ENCODE data around the gene LSM4. TPM values are rescaled to one million over a fixed set of nuclear protein-coding genes. Genes with fewer than 3 reads are reported as not detected.
A peak's percentile ranks its signal among the peaks of the same experiment; 100 is the strongest.

Gene LSM4
- total RNA-seq, 1 donor from 2014 or later, result 166 TPM

DNA sequence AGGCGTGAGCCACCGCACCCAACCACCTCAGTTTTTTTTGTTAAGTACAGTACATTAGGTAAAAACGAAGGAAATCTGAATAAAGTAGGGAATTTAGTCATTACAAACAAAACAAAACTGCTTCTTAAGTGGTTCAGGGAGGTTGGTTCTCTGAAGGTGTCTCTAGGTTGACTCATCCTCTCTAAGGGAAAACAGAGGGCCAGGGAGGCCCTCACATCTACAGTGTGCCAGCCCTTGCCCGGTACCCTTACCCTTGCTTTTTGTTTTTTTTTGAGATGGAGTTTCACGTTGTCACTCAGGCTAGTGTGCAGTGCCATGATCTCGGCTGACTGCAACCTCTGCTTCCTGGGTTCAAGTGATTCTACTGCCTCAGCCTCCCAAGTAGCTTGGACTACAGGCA lies 24.3 kb downstream of the LSM4 start:
- Mint-ChIP-seq H3K4me1 (ENCODE audit: unreplicated experiment) (peaks cover 8% of the 10 kb centered on the region), H3K4me3 (ENCODE audit: unreplicated experiment) (no peak overlapping the region), H3K9me3 (ENCODE audit: unreplicated experiment) (no peaks in the 10 kb centered on the region), H3K36me3 (ENCODE audit: low read depth, unreplicated experiment) (no peaks in the 10 kb centered on the region), H3K27me3 (ENCODE audit: unreplicated experiment) (peaks cover 9% of the 10 kb centered on the region), H3K27ac (ENCODE audit: unreplicated experiment) (no peak overlapping the region)
- DNase-seq (ENCODE audit: low spot score), result no peak
- TF ChIP-seq, protein P1, sequence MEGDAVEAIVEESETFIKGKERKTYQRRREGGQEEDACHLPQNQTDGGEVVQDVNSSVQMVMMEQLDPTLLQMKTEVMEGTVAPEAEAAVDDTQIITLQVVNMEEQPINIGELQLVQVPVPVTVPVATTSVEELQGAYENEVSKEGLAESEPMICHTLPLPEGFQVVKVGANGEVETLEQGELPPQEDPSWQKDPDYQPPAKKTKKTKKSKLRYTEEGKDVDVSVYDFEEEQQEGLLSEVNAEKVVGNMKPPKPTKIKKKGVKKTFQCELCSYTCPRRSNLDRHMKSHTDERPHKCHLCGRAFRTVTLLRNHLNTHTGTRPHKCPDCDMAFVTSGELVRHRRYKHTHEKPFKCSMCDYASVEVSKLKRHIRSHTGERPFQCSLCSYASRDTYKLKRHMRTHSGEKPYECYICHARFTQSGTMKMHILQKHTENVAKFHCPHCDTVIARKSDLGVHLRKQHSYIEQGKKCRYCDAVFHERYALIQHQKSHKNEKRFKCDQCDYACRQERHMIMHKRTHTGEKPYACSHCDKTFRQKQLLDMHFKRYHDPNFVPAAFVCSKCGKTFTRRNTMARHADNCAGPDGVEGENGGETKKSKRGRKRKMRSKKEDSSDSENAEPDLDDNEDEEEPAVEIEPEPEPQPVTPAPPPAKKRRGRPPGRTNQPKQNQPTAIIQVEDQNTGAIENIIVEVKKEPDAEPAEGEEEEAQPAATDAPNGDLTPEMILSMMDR (IDR thresholded peaks at IDR 0.05; ENCODE audit: unreplicated experiment), result no peak

DNA sequence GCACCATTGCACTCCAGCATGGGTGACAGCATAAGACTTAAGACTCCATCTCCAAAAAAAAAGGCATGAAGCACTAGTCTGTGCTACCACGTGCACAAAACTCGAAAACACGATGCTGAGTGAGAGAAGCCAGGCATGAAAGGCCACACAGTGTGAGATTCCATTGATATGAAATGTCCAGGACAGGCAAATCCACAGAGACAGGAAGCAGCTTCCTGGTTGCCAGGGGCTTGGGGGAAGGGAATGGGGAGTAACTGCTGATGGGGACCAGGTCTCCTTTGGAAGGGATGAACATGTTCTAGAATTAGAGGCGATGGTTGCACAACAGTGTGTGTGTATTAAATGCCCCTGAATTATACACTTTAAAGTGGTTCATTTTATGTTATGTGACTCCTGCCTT lies 25.6 kb downstream of the LSM4 start:
- no peaks in the 10 kb centered on the region for H3K9me3 Mint-ChIP-seq (ENCODE audit: unreplicated experiment)
- peaks cover 10% of the 10 kb centered on the region for H3K4me1 Mint-ChIP-seq (ENCODE audit: unreplicated experiment)
- TF ChIP-seq, protein P1 (IDR thresholded peaks at IDR 0.05; ENCODE audit: unreplicated experiment), result no peak
- no peaks in the 10 kb centered on the region for H3K36me3 Mint-ChIP-seq (ENCODE audit: low read depth, unreplicated experiment)
- peaks cover 10% of the 10 kb centered on the region for H3K27me3 Mint-ChIP-seq (ENCODE audit: unreplicated experiment)
- H3K4me3 Mint-ChIP-seq (ENCODE audit: unreplicated experiment), result no peak overlapping the region
- no peak for DNase-seq (ENCODE audit: low spot score)
- H3K27ac Mint-ChIP-seq (ENCODE audit: unreplicated experiment), result no peak overlapping the region

DNA sequence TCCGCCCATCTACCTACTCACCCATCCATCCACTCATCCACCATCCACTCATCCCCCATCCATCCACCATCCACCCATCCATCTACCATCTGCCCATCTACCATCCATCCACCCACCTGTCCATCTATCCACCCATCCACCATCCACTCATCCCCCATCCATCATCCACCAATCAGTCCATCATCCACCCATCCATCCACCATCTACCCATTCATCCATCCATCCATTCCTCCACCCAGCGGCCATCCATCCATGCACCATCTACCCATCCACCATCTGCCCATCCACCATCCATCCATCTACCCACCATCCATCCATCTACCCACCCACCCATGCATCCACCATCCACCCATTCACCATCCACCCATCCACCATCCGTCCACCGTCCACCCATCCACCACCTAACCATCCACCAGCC lies 27.8 kb downstream of the LSM4 start:
- no peak for DNase-seq (ENCODE audit: low spot score)
- Mint-ChIP-seq H3K4me1 (ENCODE audit: unreplicated experiment) (peaks cover 12% of the 10 kb centered on the region), H3K4me3 (ENCODE audit: unreplicated experiment) (peak overlapping the region; percentile 34), H3K27me3 (ENCODE audit: unreplicated experiment) (peaks cover 14% of the 10 kb centered on the region), H3K36me3 (ENCODE audit: low read depth, unreplicated experiment) (peaks cover 3% of the 10 kb centered on the region), H3K9me3 (ENCODE audit: unreplicated experiment) (no peaks in the 10 kb centered on the region), H3K27ac (ENCODE audit: unreplicated experiment) (no peak overlapping the region)
- TF ChIP-seq, protein P1 (IDR thresholded peaks at IDR 0.05; ENCODE audit: unreplicated experiment), result no peak

DNA sequence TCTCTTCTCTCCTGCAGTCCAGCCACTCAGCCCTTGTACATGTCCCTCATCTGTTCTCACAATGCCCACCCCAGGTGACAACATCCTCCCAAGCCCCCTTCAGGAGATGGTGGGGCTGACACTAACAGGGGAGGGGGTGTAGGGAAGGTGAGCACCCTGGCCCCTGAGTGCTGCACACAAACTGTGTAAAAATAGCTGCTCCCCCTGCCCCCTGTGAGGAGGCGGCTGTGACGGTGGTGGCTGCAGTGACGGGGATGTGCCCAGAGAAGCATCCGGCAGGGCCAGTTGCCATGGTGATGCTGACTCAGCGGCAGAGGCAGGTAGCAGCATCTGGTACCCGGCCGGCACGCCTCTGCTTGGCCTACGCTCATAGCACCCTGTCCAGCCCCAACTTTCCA lies 28.4 kb downstream of the LSM4 start:
- peaks cover 12% of the 10 kb centered on the region for H3K4me1 Mint-ChIP-seq (ENCODE audit: unreplicated experiment)
- no peak overlapping the region for H3K4me3 Mint-ChIP-seq (ENCODE audit: unreplicated experiment)
- TF ChIP-seq, protein P1 (IDR thresholded peaks at IDR 0.05; ENCODE audit: unreplicated experiment), result no peak
- H3K36me3 Mint-ChIP-seq (ENCODE audit: low read depth, unreplicated experiment), result peaks cover 3% of the 10 kb centered on the region
- no peaks in the 10 kb centered on the region for H3K9me3 Mint-ChIP-seq (ENCODE audit: unreplicated experiment)
- no peak overlapping the region for H3K27ac Mint-ChIP-seq (ENCODE audit: unreplicated experiment)
- DNase-seq (ENCODE audit: low spot score), result no peak
- H3K27me3 Mint-ChIP-seq (ENCODE audit: unreplicated experiment), result peaks cover 14% of the 10 kb centered on the region

DNA sequence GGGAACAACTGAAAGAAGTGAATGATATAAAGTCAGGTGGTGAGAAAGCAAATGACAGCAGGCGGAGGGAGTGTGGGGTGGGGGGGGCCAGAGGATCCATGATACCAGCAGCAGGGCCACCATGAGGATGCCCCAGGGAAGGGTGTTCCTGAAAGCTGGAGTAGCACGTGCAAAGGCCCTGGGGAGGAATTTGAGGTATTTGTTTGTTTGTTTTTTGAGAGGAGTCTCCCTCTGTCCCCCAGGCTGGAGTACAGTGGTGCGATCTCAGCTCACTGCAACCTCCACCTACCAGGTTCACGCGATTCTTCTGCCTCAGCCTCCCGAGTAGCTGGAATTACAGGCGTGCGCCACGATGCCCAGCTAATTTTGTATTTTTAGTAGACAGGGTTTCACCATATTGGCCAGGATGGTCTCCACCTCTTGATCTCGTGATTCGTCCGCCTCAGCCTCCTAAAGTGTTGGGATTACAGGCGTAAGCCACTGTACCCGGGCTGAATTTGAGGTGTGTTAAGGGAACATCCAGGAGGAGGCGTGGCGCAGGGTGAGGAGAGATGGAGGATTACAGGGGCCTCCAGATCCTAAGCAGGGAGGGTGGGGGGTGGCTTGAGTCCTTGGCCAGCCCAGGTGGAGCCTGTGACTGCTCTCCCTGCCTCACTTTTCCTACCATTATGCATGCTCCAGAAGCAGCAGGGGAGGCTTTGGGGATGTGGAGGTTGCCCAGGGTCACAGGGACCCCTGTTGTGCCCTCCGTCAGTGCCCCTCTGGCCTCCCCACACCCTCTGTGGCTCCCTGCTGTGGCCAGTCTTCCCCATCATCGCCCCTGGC lies 29.0 kb downstream of the LSM4 start:
- Mint-ChIP-seq H3K4me1 (ENCODE audit: unreplicated experiment) (peaks cover 12% of the 10 kb centered on the region), H3K9me3 (ENCODE audit: unreplicated experiment) (no peaks in the 10 kb centered on the region), H3K27ac (ENCODE audit: unreplicated experiment) (no peak overlapping the region), H3K27me3 (ENCODE audit: unreplicated experiment) (peaks cover 10% of the 10 kb centered on the region), H3K4me3 (ENCODE audit: unreplicated experiment) (peak overlapping the region; percentile 83), H3K36me3 (ENCODE audit: low read depth, unreplicated experiment) (peaks cover 3% of the 10 kb centered on the region)
- TF ChIP-seq, protein P1 (IDR thresholded peaks at IDR 0.05; ENCODE audit: unreplicated experiment), result no peak
- DNase-seq (ENCODE audit: low spot score), result no peak
